ENCODE results near the gene SPAG8.

Gene SPAG8

GRCh38 chr9:35771943-35772342 lies 40.1 kb downstream of the SPAG8 start:
- DNase-seq (ENCODE audit: low read depth in 2 of 2): no peak

GRCh38 chr9:35771534-35771933 lies 40.5 kb downstream of the SPAG8 start:
- no peak for DNase-seq (ENCODE audit: low read depth in 2 of 2)

GRCh38 chr9:35771075-35771433 lies 41.0 kb downstream of the SPAG8 start:
- no peak for DNase-seq (ENCODE audit: low read depth in 2 of 2)

- no peak for DNase-seq (ENCODE audit: low read depth in 2 of 2)
Measured at GRCh38 chr9:35769763-35770162, 42.3 kb downstream of the SPAG8 start.

GRCh38 chr9:35767458-35767857 lies 44.6 kb downstream of the SPAG8 start:
- DNase-seq (ENCODE audit: low read depth in 2 of 2): no peak

GRCh38 chr9:35766997-35767396 lies 45.1 kb downstream of the SPAG8 start:
- no peak for DNase-seq (ENCODE audit: low read depth in 2 of 2)

GRCh38 chr9:35763803-35764202 lies 48.3 kb downstream of the SPAG8 start:
- DNase-seq (ENCODE audit: low read depth in 2 of 2): no peak

- no peak for DNase-seq (ENCODE audit: low read depth in 2 of 2)
Measured at GRCh38 chr9:35763181-35763580, 48.9 kb downstream of the SPAG8 start.

GRCh38 chr9:35760651-35761050 lies 51.4 kb downstream of the SPAG8 start:
- DNase-seq (ENCODE audit: low read depth in 2 of 2): no peak

GRCh38 chr9:35759795-35760194 lies 52.3 kb downstream of the SPAG8 start:
- DNase-seq (ENCODE audit: low read depth in 2 of 2): no peak
